ENCODE results near the gene ABCF1. TPM values are rescaled to one million over a fixed set of nuclear protein-coding genes. Genes with fewer than 3 reads are reported as not detected.

ABCF1 gene
- total and polyA plus RNA-seq, 9 of the 15 experiments (the other 6 are each of a cell fraction or from before 2014, with no cell fraction given): 41.6 to 193 (median 102) TPM

- no peak for TF ChIP-seq UBTF (IDR thresholded peaks at IDR 0.05; ENCODE audit: borderline replicate concordance in 1 of 2, low read depth in 2 of 2, low read length in 2 of 2)
- TF ChIP-seq MYNN (IDR thresholded peaks at IDR 0.05): no peak
- TF ChIP-seq MYNN (CRISPR knock-in tag; IDR thresholded peaks at IDR 0.05): no peak
- TF ChIP-seq, protein P1, sequence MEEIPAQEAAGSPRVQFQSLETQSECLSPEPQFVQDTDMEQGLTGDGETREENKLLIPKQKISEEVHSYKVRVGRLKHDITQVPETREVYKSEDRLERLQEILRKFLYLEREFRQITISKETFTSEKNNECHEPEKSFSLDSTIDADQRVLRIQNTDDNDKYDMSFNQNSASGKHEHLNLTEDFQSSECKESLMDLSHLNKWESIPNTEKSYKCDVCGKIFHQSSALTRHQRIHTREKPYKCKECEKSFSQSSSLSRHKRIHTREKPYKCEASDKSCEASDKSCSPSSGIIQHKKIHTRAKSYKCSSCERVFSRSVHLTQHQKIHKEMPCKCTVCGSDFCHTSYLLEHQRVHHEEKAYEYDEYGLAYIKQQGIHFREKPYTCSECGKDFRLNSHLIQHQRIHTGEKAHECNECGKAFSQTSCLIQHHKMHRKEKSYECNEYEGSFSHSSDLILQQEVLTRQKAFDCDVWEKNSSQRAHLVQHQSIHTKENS (CRISPR knock-in tag; IDR thresholded peaks at IDR 0.05): no peak
- no peak for TF ChIP-seq ZNF324 (CRISPR knock-in tag; IDR thresholded peaks at IDR 0.05)
- peak; percentile 32; the same call in 1 of the 2 replicates for TF ChIP-seq RB1 (IDR thresholded peaks at IDR 0.05; ENCODE audit: low read depth)
- TF ChIP-seq CHD4 (IDR thresholded peaks at IDR 0.05; ENCODE audit: insufficient read depth, insufficient replicate concordance, low read depth, low read length, poor library complexity, severe bottlenecking): no peak
- TF ChIP-seq, protein P2, sequence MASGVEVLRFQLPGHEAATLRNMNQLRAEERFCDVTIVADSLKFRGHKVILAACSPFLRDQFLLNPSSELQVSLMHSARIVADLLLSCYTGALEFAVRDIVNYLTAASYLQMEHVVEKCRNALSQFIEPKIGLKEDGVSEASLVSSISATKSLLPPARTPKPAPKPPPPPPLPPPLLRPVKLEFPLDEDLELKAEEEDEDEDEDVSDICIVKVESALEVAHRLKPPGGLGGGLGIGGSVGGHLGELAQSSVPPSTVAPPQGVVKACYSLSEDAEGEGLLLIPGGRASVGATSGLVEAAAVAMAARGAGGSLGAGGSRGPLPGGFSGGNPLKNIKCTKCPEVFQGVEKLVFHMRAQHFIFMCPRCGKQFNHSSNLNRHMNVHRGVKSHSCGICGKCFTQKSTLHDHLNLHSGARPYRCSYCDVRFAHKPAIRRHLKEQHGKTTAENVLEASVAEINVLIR (CRISPR knock-in tag; IDR thresholded peaks at IDR 0.05): peak; percentile 10; the same call in 1 of the 2 replicates
- TF ChIP-seq CEBPZ (IDR thresholded peaks at IDR 0.05; ENCODE audit: borderline replicate concordance, low read depth, low read length): no peak
- no peak for TF ChIP-seq E2F6 (IDR thresholded peaks at IDR 0.05; ENCODE audit: borderline replicate concordance in 1 of 2, extremely low read depth in 1 of 2, insufficient read depth in 1 of 2, insufficient read length in 1 of 2, low read depth in 1 of 2, low read length in 1 of 2, poor library complexity in 1 of 2, severe bottlenecking in 1 of 2)
- TF ChIP-seq ZFPM2 (CRISPR knock-in tag; IDR thresholded peaks at IDR 0.05): no peak
These were observed 44.9 kb downstream of the ABCF1 start (continued) for GRCh38 chr6:30615958-30616810.

Data from K562 (cell line).